Stomach (tissue), 9 donors: Measurements from ENCODE around the gene SAMD3. TPM values are rescaled to one million over a fixed set of nuclear protein-coding genes. Genes with fewer than 3 reads are reported as not detected.
A peak's percentile ranks its signal among the peaks of the same experiment; 100 is the strongest.
"Not testable (repeated sequence)": the region's sequence is repeated elsewhere in the genome, so short reads cannot be mapped to it uniquely, and the experiment has no call there.

Source experiments
- DNase-seq, 2 donors: peaks; one replicate each; pipeline versions ENCODE4 v3.0.0 to v3.0.0-alpha.2; 2013 to 2019
- H3K27ac ChIP-seq, 5 donors: fragments of 200-600 bp in 4 of 5; sonication (generic) in 4 of 5; one replicate each; pipeline ENCODE4 v1.5.1; 2013 to 2019; ENCODE audit warnings: mild to moderate bottlenecking in 1 of 5, moderate library complexity in 1 of 5
- H3K27me3 ChIP-seq, 3 donors: fragments of 200-600 bp; sonication (generic); one replicate each; pipeline ENCODE4 v1.5.1; 2017 to 2019; ENCODE audit warnings: mixed run types in 1 of 3
- H3K36me3 ChIP-seq, 4 donors: fragments of 200-600 bp; sonication (generic); 1 replicate in 3 of 4; 2 replicates in 1 of 4; pipeline ENCODE4 v1.5.1; 2016 to 2019
- H3K4me1 ChIP-seq, 4 donors: fragments of 200-600 bp; sonication (generic); one replicate each; pipeline ENCODE4 v1.5.1; 2016 to 2019
- H3K4me3 ChIP-seq, 4 donors: fragments of 200-600 bp; sonication (generic) in 3 of 4; one replicate each; pipeline ENCODE4 v1.5.1; 2016 to 2019; ENCODE audit warnings: mild to moderate bottlenecking in 1 of 4
- H3K9me3 ChIP-seq, 4 donors: fragments of 200-600 bp; sonication (generic); one replicate each; pipeline ENCODE4 v1.5.1; 2016 to 2019
- CTCF ChIP-seq, 7 experiments: fragments of 450-650 bp in 4 of 7; fragments of 200-600 bp in 3 of 7; sonication (generic) in 3 of 7; IDR thresholded peaks; one replicate each; pipeline ENCODE4 v1.5.1; 2016 to 2019; ENCODE audit warnings: antibody characterized with exemption in 7 of 7, control low read depth in 2 of 7, mild to moderate bottlenecking in 1 of 7
- EP300 ChIP-seq: sonication (generic); formaldehyde crosslinking; IDR thresholded peaks from one replicate; pipeline ENCODE4 v1.6.1; 2017; ENCODE audit warnings: antibody characterized with exemption
- POLR2A ChIP-seq, 4 donors: fragments of 450-650 bp; IDR thresholded peaks; one replicate each; pipeline ENCODE4 v1.6.1; 2016; ENCODE audit warnings: antibody characterized with exemption in 4 of 4, control low read depth in 2 of 4, mild to moderate bottlenecking in 1 of 4, moderate library complexity in 1 of 4
- POLR2AphosphoS5 ChIP-seq, 3 donors: sonication (generic); formaldehyde crosslinking; IDR thresholded peaks; one replicate each; pipeline ENCODE4 v1.6.1; 2016; ENCODE audit warnings: antibody characterized with exemption in 3 of 3
- WGBS, 5 donors: extraction: QIAGEN DNeasy Blood & Tissue Kit in 3 of 5; methylation state at CpG; one replicate each; pipeline versions ENCODE4 v1.1.5 to v1.1.7; 2013 to 2018; 5-methylcytosine and 5-hydroxymethylcytosine counted together
- intact Hi-C: fragments of 100-400 bp; cut with DNase I; formaldehyde crosslinking; loops from one replicate; pipeline ENCODE4 v1.15.1; 2023; ENCODE audit warnings: low total_unique reads
- polyA plus RNA-seq, 3 donors: library from polyadenylated mRNA; stranded (reverse); fragments of 200-250 nt; gene quantifications; one replicate each; pipeline ENCODE4 v1.2.3, GENCODE V29; 2013
- total RNA-seq, 5 donors: library from RNA; depleted of rRNA; stranded (reverse); fragments of >200 nt; gene quantifications; one replicate each; pipeline versions ENCODE4 v1.1.0 to v1.2.3, GENCODE V29; 2014 to 2016
- donor health status: healthy with polysubstance abuse.
- donor health status: Bipolar disorder and iron deficiency.
- donor health status: healthy.

SAMD3 gene
- total and polyA plus RNA-seq, 8 donors: 0.15 to 4.2 (median 1.3) TPM; not detected in 2

- no peak for TF ChIP-seq POLR2AphosphoS5 (IDR thresholded peaks at IDR 0.05)
- TF ChIP-seq POLR2A (IDR thresholded peaks at IDR 0.05): no peak
- no peak for TF ChIP-seq CTCF (IDR thresholded peaks at IDR 0.05)
- TF ChIP-seq EP300: no peak
- no peak overlapping the region for H3K4me3 ChIP-seq
- H3K36me3 ChIP-seq: peaks cover 0 to 12% (median 2%) of the 10 kb centered on the region in 4 donors
- H3K27ac ChIP-seq: no peak overlapping the region
- WGBS, 5 donors: 84 to 93% (median 87%) methylated on average over 2 of the region's 2 CpGs
- intact Hi-C loops: no loop called here
- H3K9me3 ChIP-seq: no peaks in the 10 kb centered on the region
- no peaks in the 10 kb centered on the region for H3K4me1 ChIP-seq
- DNase-seq: no peak
- H3K27me3 ChIP-seq: no peaks in the 10 kb centered on the region
Observed at GRCh38 chr6:130122243-130122642, 100.5 kb downstream of the SAMD3 start.

- no peak overlapping the region for H3K27ac ChIP-seq
- DNase-seq: no peak
- no peaks in the 10 kb centered on the region for H3K9me3 ChIP-seq
- no peaks in the 10 kb centered on the region for H3K4me1 ChIP-seq
- TF ChIP-seq CTCF (IDR thresholded peaks at IDR 0.05) (no peak), POLR2AphosphoS5 (IDR thresholded peaks at IDR 0.05) (no peak)
- intact Hi-C loops: no loop called here
- H3K27me3 ChIP-seq: no peaks in the 10 kb centered on the region
- peaks cover 0 to 12% (median 2%) of the 10 kb centered on the region in 4 donors for H3K36me3 ChIP-seq
- no peak overlapping the region for H3K4me3 ChIP-seq
Observed at GRCh38 chr6:130120731-130121130, 102.0 kb downstream of the SAMD3 start.

- Histone ChIP-seq H3K27me3 (no peaks in the 10 kb centered on the region), H3K36me3 (peaks cover 0 to 12% (median 2%) of the 10 kb centered on the region in 4 donors), H3K9me3 (no peaks in the 10 kb centered on the region), H3K4me3 (no peak overlapping the region), H3K4me1 (no peaks in the 10 kb centered on the region), H3K27ac (no peak overlapping the region)
- no peak for DNase-seq
- TF ChIP-seq EP300: no peak
- intact Hi-C loops: no loop called here
- 97 to 100% (median 100%) methylated on average over 1 of the region's 1 CpG for WGBS, 5 donors
Observed at GRCh38 chr6:130119211-130119610, 103.5 kb downstream of the SAMD3 start.

GRCh38 chr6:130118236-130118635, 104.5 kb downstream of the SAMD3 start:
- Histone ChIP-seq H3K36me3 (peaks cover 0 to 12% (median 2%) of the 10 kb centered on the region in 4 donors), H3K9me3 (no peaks in the 10 kb centered on the region), H3K27me3 (no peaks in the 10 kb centered on the region), H3K4me1 (no peaks in the 10 kb centered on the region), H3K27ac (no peak overlapping the region), H3K4me3 (no peak overlapping the region)
- TF ChIP-seq EP300 (no peak), POLR2AphosphoS5 (IDR thresholded peaks at IDR 0.05) (no peak)
- intact Hi-C loops: no loop called here
- WGBS, 5 donors: 88 to 98% (median 92%) methylated on average over 6 of the region's 6 CpGs
- DNase-seq: no peak

GRCh38 chr6:130117187-130117701, 105.5 kb downstream of the SAMD3 start:
- WGBS, 5 donors: 94 to 100% (median 98%) methylated on average over 2 to 3 of the region's 4 CpGs
- H3K27ac ChIP-seq, DNase-seq, H3K4me3 ChIP-seq, H3K9me3 ChIP-seq, H3K27me3 ChIP-seq, intact Hi-C loops, H3K4me1 ChIP-seq: not testable (repeated sequence)
- H3K36me3 ChIP-seq: peaks cover 0 to 20% (median under 1%) of the 10 kb centered on the region in 4 donors

GRCh38 chr6:130116273-130116672, 106.5 kb downstream of the SAMD3 start:
- intact Hi-C loops: no loop called here
- 90 to 97% (median 92%) methylated on average over 4 of the region's 4 CpGs for WGBS, 5 donors
- no peaks in the 10 kb centered on the region for H3K27me3 ChIP-seq
- no peaks in the 10 kb centered on the region for H3K9me3 ChIP-seq
- no peak for TF ChIP-seq EP300
- TF ChIP-seq POLR2AphosphoS5 (IDR thresholded peaks at IDR 0.05): no peak
- no peak for TF ChIP-seq CTCF (IDR thresholded peaks at IDR 0.05)
- TF ChIP-seq POLR2A (IDR thresholded peaks at IDR 0.05): no peak
- no peaks in the 10 kb centered on the region for H3K4me1 ChIP-seq
- H3K27ac ChIP-seq: no peak overlapping the region
- peak in 1 of 2 donors; percentile 10 for DNase-seq
- H3K36me3 ChIP-seq: peaks cover 0 to 13% (median 0%) of the 10 kb centered on the region in 4 donors
- H3K4me3 ChIP-seq: no peak overlapping the region
